HG02938 (cell line): ENCODE data around the gene KRT34.

Experiments
- ATAC-seq: cut with Tn5 transposase; IDR thresholded peaks from one replicate; pipeline ENCODE4 v1.9.1; 2021; ENCODE audit warnings: mild to moderate bottlenecking, moderate library complexity; ENCODE audit not compliant: unreplicated experiment

The KRT34 gene

GRCh38 chr17:41333836-41334235 is 48.3 kb downstream of the KRT34 start:
- no peak for ATAC-seq

DNA sequence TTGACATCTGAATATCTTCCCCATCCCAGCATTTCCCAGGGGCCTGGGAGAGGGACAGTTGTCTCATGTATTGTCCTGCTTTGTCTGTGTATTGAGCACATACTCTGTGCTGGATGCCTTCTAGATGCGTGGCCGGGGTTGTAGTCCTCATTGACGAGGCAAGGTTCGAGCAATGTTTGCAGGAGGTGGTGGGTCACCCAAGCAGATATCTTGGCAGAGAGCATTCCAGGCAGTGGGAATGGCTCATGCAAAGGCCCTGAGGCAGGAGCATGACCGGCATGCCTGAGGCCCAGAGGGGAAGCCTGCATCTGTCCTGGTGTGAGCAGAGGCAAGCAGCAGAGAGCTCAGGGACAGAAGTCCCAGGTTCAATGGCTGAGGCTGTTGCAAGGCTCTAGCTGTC is 49.0 kb downstream of the KRT34 start:
- no peak for ATAC-seq

DNA sequence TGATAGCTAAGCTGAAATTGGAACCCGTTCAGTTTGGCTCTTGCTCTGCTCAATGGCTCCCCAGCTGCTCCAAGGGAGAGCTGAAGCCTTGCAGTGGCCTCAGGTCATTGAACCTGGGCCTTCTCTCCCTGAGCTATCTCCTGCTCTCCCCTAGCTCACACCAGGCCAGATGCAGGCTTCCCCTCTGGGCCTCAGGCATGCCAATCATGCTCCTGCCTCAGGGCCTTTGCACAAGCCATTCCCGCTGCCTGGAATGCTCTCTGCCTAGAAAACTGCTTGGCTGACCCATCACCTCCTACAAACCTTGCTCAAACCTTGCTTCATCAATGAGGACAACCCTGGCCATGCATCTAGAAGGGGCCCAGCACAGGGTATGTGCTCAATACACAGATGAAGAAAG is 49.9 kb downstream of the KRT34 start:
- ATAC-seq, result no peak

GRCh38 chr17:41331606-41332005 is 50.5 kb downstream of the KRT34 start:
- ATAC-seq, result no peak

DNA sequence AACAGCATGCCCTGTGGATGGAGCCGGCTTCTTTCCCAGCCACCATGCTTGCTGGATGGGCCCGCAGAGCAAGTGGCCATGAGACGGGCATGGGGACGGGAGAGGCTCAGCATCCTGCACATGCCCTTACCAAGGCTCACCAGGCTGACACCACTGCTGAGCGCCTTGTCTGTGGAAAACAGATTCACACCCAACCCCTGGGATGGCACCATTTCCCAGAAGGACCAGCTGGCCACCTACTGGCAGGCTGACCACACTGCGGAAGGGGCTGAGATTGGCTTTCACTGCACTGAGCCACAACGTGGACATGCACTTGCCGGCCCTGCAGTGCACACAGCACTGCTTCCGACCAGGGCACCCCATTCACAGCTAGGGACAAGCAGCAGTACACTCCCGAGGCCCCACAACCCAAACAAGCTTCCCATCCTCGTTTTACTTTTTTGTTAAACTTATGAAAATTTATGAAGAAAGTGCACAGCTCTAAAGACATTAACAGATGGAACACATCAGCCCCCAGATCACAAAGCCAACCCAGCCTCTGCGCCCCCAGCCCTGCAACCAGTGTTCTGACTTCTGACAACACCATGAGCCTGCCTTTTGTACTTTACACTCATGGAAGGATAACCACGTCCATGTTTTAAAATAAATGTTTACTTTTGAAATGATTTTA is 52.7 kb downstream of the KRT34 start:
- no peak for ATAC-seq

DNA sequence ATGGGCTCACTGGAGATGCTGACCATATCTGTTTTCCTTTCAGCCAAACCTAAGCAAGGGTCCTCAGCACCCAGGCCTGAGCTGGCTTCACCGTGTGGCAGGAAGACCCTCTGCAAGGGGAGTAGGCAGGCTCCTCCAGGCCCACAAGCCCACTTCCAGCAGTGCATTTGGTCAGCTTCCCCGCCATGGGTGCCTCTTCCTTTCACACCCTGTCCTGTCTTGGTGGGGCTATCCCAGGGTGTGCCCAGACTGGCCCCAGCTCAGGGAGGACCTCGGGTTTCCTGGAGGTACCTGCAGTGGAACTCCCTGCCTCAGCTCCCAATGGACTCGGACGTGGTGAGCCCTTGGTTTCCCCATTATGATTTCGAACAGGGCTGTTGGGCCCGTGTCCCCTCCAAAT is 53.9 kb downstream of the KRT34 start:
- ATAC-seq, result no peak
